K562 (cell line): ENCODE data around the gene CFAP58. TPM values are rescaled to one million over a fixed set of nuclear protein-coding genes. Genes with fewer than 3 reads are reported as not detected.
A peak's percentile ranks its signal among the peaks of the same experiment; 100 is the strongest.

Source experiments
- ATAC-seq: fragments of 200-7000 bp; cut with Tn5 transposase; 3 replicates; pipeline ENCODE4 v1.9.1; 2020; ENCODE audit warnings: moderate library complexity
- BruUV-seq: library from RNA; stranded (reverse); fragments of 400-500 nt; replicated peaks from 2 replicates; lab custom pipeline; 2021; lab: Mats Ljungman, UMichigan
- CTCF ChIA-PET: fragments of 300-600 bp; formaldehyde crosslinking; extraction: SDS; loops from one replicate; lab custom pipeline; 2021; ENCODE audit warnings: low intra/inter-chr PET ratio; lab: Yijun Ruan, JAX
- POLR2A ChIA-PET: fragments of 300-600, 350-650 bp; sonication (Branson Sonifier 250); formaldehyde crosslinking; extraction: SDS; loops from one replicate; lab custom pipeline; 2021; ENCODE audit warnings: antibody characterized with exemption, inconsistent platforms; lab: Yijun Ruan, JAX
- DNase-seq, 4 experiments: peaks; one replicate each; pipeline versions ENCODE4 v3.0.0 to v3.0.0-alpha.2; 2011 to 2018; ENCODE audit warnings: low spot score in 3 of 4, mixed read lengths in 3 of 4; ENCODE audit errors: extremely low read depth in 1 of 4
- FAIRE-seq: peaks from 2 replicates; lab custom pipeline; 2011; peaks lifted over from hg19 to GRCh38; lab: Jason Lieb, UNC
- H2AFZ ChIP-seq: 2 replicates; pipeline ENCODE4 v1.6.0; 2011; ENCODE audit warnings: low read depth, low read length, control low read depth, inconsistent platforms
- H3K27ac ChIP-seq: fragments of 200-600 bp; 3 replicates; pipeline ENCODE4 v1.8.0; 2011; ENCODE audit warnings: low read depth, mild to moderate bottlenecking, control low read depth, inconsistent platforms, low read length, moderate library complexity, mixed read lengths; ENCODE audit errors: extremely low read depth
- H3K27me3 ChIP-seq, 2 experiments: fragments of 300-600 bp in 1 of 2; 2 replicates in 1 of 2; 3 replicates in 1 of 2; pipeline versions ENCODE4 v1.6.0 to v1.8.0; 2011; ENCODE audit warnings: inconsistent platforms in 2 of 2, low read length in 2 of 2, mild to moderate bottlenecking in 1 of 2, mixed read lengths in 1 of 2, moderate library complexity in 1 of 2; ENCODE audit not compliant: control insufficient read depth in 2 of 2, insufficient read depth in 2 of 2
- H3K36me3 ChIP-seq: fragments of 300-600 bp; 3 replicates; pipeline ENCODE4 v1.8.0; 2011; ENCODE audit warnings: mild to moderate bottlenecking, low read length, inconsistent platforms; ENCODE audit not compliant: control insufficient read depth, insufficient read depth
- H3K4me1 ChIP-seq, 2 experiments: fragments of 200-600 bp in 1 of 2; replicated peaks in 1 of 2; 2 replicates in 1 of 2; 3 replicates in 1 of 2; pipeline versions ENCODE4 v1.5.1 to v1.8.0; 2011; ENCODE audit warnings: inconsistent platforms in 2 of 2, low read length in 2 of 2, mild to moderate bottlenecking in 1 of 2, mixed read lengths in 1 of 2, moderate library complexity in 1 of 2; ENCODE audit not compliant: control insufficient read depth in 2 of 2, insufficient read depth in 2 of 2
- H3K4me2 ChIP-seq: 2 replicates; pipeline ENCODE4 v1.6.1; 2011; ENCODE audit warnings: low read length, control low read depth, inconsistent platforms, mixed read lengths; ENCODE audit not compliant: insufficient read depth
- H3K4me3 ChIP-seq: fragments of 200-600 bp; sonication (generic), shearing (Covaris generic); 2 replicates; pipeline ENCODE4 v1.5.1; 2016; ENCODE audit warnings: control low read depth, inconsistent platforms
- H3K79me2 ChIP-seq: fragments of 200-600 bp; 3 replicates; pipeline ENCODE4 v1.8.0; 2011; ENCODE audit warnings: low read length, inconsistent platforms; ENCODE audit not compliant: control insufficient read depth, insufficient read depth
- H3K9ac ChIP-seq, 2 experiments: 2 replicates each; pipeline versions ENCODE4 v1.6.0 to v1.6.1; 2011; ENCODE audit warnings: low read depth in 2 of 2, low read length in 2 of 2, control low read depth in 1 of 2, inconsistent platforms in 1 of 2, mild to moderate bottlenecking in 1 of 2, mixed read lengths in 1 of 2; ENCODE audit not compliant: insufficient read depth in 1 of 2
- H3K9me1 ChIP-seq: one replicate; pipeline ENCODE4 v1.6.0; 2011; ENCODE audit warnings: inconsistent platforms, mild to moderate bottlenecking, low read length, moderate library complexity; ENCODE audit not compliant: control insufficient read depth, insufficient read depth
- H3K9me3 ChIP-seq: replicated peaks from 2 replicates; pipeline ENCODE4 v1.5.1; 2011; ENCODE audit warnings: low read depth, low read length, inconsistent platforms; ENCODE audit not compliant: control insufficient read depth, insufficient read depth
- H4K20me1 ChIP-seq: replicated peaks from 2 replicates; pipeline ENCODE4 v1.6.1; 2011; ENCODE audit warnings: low read length, inconsistent platforms, mixed read lengths; ENCODE audit not compliant: control insufficient read depth, insufficient read depth
- BDP1 ChIP-seq: IDR thresholded peaks from 3 replicates; pipeline ENCODE4 v1.6.1; 2011; ENCODE audit not compliant: insufficient read length, insufficient read depth
- MTA1 ChIP-seq: fragments of 450-650 bp; IDR thresholded peaks from 2 replicates; pipeline ENCODE4 v1.6.1; 2017; ENCODE audit warnings: borderline replicate concordance
- NRF1 ChIP-seq, 2 experiments: fragments of 450-650 bp; IDR thresholded peaks in 1 of 2; conservative IDR thresholded peaks in 1 of 2; 2 replicates each; pipeline ENCODE4 v1.6.1; 2014; ENCODE audit warnings: mild to moderate bottlenecking in 2 of 2
- ZNF184 ChIP-seq: sonication (generic); formaldehyde crosslinking; IDR thresholded peaks from 2 replicates; pipeline ENCODE4 v1.5.0; 2020; ENCODE audit warnings: missing genetic modification reagents
- ZNF232 ChIP-seq: sonication (generic); formaldehyde crosslinking; IDR thresholded peaks from 2 replicates; pipeline ENCODE4 v1.8.0; 2022; ENCODE audit warnings: mild to moderate bottlenecking, missing genetic modification reagents
- WGBS: fragments of 100-300 bp; shearing (Covaris generic); methylation state at CpG from one replicate; pipeline ENCODE4 v1.1.6; 2016; ENCODE audit warnings: low coverage, mixed read lengths; ENCODE audit not compliant: insufficient coverage; ENCODE audit errors: missing lambda C conversion rate; 5-methylcytosine and 5-hydroxymethylcytosine counted together
- in situ Hi-C: fragments of 300-500 bp; cut with MboI; formaldehyde crosslinking; loops from 4 replicates; pipeline ENCODE4 v1.15.0; 2018; ENCODE audit warnings: inconsistent platforms, mixed read lengths
- intact Hi-C: fragments of 100-400 bp; cut with micrococcal nuclease; formaldehyde crosslinking; loops from 2 replicates; pipeline ENCODE4 v1.14.2; 2022
- polyA plus RNA-seq, 8 experiments: library from polyadenylated mRNA; depleted of rRNA in 4 of 8; stranded (reverse) in 5 of 8; unstranded in 3 of 8; fragments of >200 nt; fragmentation: Nextera tagmentation in 2 of 8; fragmentation: Illumina TruSeq in 1 of 8; extraction: Ambion mirVana in 2 of 8; extraction: Trizol in 1 of 8; gene quantifications; 2 replicates each; pipeline versions ENCODE4 v1.2.1 to v1.2.3, GENCODE V29; 2011 to 2014; ENCODE audit warnings: inconsistent platforms in 1 of 8, missing spikeins in 1 of 8
- total RNA-seq, 7 experiments: library from RNA; depleted of rRNA in 6 of 7; stranded (reverse); fragments of >200 nt in 6 of 7; fragmentation: Illumina TruSeq in 2 of 7; extraction: Trizol in 2 of 7; gene quantifications; 2 replicates each; pipeline versions ENCODE4 v1.2.1 to v1.2.3, GENCODE V29; 2011 to 2021; ENCODE audit warnings: low replicate concordance in 1 of 7
- TF ChIP-seq, protein P1 (sequence below): sonication (generic); formaldehyde crosslinking; IDR thresholded peaks from 2 replicates; pipeline ENCODE4 v1.8.0; 2022; ENCODE audit warnings: missing genetic modification reagents, mild to moderate bottlenecking, borderline replicate concordance
- TF ChIP-seq, protein P2 (sequence below): IDR thresholded peaks from 3 replicates; pipeline ENCODE4 v1.6.1; 2011; ENCODE audit warnings: borderline replicate concordance, mild to moderate bottlenecking, moderate library complexity; ENCODE audit not compliant: insufficient read length; ENCODE audit errors: extremely low read depth
- TF ChIP-seq, protein P3 (sequence below): IDR thresholded peaks from 2 replicates; pipeline ENCODE4 v1.6.1; 2016; ENCODE audit warnings: missing genetic modification characterization, missing compliant biosample characterization

CFAP58 gene
- total and polyA plus RNA-seq, 9 of the 15 experiments (the other 6 are each of a cell fraction or from before 2014, with no cell fraction given): 0.08 to 2.0 (median 0.71) TPM

DNA sequence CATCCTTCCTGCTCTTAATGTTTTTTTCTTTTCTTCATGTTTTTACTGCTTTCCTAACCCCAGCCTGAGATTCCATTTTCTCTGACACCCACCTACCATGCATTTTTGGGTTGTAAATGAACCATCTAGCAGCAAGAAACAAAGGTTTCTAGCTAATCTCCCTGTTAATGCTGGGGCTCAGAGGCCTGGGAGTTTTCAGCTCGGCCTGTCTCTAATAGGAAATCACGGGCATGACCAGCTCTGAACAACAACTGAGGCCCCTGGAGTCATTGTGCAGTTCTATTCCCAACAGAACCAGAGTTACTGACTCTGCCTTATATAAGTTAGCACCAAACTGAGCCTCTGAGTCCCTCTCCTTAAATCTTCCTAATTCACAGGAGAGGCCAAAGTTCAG lies 134.8 kb downstream of the CFAP58 start (continued):
- TF ChIP-seq, protein P1, sequence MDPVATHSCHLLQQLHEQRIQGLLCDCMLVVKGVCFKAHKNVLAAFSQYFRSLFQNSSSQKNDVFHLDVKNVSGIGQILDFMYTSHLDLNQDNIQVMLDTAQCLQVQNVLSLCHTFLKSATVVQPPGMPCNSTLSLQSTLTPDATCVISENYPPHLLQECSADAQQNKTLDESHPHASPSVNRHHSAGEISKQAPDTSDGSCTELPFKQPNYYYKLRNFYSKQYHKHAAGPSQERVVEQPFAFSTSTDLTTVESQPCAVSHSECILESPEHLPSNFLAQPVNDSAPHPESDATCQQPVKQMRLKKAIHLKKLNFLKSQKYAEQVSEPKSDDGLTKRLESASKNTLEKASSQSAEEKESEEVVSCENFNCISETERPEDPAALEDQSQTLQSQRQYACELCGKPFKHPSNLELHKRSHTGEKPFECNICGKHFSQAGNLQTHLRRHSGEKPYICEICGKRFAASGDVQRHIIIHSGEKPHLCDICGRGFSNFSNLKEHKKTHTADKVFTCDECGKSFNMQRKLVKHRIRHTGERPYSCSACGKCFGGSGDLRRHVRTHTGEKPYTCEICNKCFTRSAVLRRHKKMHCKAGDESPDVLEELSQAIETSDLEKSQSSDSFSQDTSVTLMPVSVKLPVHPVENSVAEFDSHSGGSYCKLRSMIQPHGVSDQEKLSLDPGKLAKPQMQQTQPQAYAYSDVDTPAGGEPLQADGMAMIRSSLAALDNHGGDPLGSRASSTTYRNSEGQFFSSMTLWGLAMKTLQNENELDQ (CRISPR knock-in tag): no peak

DNA sequence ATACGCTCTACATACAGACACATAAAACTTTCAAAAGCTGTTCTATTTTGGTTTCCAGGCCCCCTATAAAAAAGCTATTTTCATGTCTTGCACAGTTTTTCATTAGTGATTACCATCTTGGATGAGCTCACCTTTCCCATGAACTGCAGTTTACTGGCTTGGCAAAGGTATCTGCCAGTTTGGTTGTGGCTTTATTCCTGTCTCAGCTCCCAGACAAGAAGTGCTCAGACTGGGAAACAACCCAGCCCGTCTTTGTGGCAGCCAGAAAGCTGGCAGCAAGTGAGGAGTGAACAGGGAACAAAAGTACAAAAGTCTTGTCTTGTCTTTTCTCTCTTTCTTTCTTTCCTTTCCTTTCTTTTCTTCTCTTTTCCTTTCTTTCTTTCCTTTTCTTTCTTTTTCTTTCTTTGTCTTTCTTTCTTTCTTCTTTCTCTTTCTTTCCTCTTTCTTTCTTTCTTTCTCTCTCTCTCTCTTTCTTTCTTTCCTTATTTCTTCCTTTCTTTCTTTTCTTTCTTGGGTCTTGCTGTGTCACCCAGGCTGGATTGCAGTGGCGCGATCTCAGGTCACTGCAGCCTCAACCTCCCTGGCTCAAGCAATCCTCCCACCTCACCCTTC lies 138.8 kb downstream of the CFAP58 start:
- Histone ChIP-seq H3K27ac (no peak overlapping the region), H3K4me3 (no peak overlapping the region), H3K9me1 (no peaks in the 10 kb centered on the region), H3K9ac (no peak overlapping the region), H3K27me3 (no peaks in the 10 kb centered on the region), H4K20me1 (no peaks in the 10 kb centered on the region), H3K4me1 (no peaks in the 10 kb centered on the region), H3K36me3 (no peaks in the 10 kb centered on the region), H3K9me3 (no peaks in the 10 kb centered on the region), H3K79me2 (no peaks in the 10 kb centered on the region), H3K4me2 (no peak overlapping the region), H2AFZ (no peak overlapping the region)
- ChIA-PET POLR2A (no interaction called here), CTCF (no interaction called here)
- intact Hi-C loops (no loop called here), in situ Hi-C loops (no loop called here)
- FAIRE-seq (no peak), ATAC-seq (no peak), DNase-seq (no peak)
- no peak for TF ChIP-seq NRF1 (conservative IDR thresholded peaks at IDR 0.05 in 1 of 2, IDR thresholded peaks at IDR 0.05 in 1 of 2)
- no peak for TF ChIP-seq MTA1
- TF ChIP-seq ZNF232: no peak
- TF ChIP-seq, protein P2, sequence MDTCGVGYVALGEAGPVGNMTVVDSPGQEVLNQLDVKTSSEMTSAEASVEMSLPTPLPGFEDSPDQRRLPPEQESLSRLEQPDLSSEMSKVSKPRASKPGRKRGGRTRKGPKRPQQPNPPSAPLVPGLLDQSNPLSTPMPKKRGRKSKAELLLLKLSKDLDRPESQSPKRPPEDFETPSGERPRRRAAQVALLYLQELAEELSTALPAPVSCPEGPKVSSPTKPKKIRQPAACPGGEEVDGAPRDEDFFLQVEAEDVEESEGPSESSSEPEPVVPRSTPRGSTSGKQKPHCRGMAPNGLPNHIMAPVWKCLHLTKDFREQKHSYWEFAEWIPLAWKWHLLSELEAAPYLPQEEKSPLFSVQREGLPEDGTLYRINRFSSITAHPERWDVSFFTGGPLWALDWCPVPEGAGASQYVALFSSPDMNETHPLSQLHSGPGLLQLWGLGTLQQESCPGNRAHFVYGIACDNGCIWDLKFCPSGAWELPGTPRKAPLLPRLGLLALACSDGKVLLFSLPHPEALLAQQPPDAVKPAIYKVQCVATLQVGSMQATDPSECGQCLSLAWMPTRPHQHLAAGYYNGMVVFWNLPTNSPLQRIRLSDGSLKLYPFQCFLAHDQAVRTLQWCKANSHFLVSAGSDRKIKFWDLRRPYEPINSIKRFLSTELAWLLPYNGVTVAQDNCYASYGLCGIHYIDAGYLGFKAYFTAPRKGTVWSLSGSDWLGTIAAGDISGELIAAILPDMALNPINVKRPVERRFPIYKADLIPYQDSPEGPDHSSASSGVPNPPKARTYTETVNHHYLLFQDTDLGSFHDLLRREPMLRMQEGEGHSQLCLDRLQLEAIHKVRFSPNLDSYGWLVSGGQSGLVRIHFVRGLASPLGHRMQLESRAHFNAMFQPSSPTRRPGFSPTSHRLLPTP: no peak
- TF ChIP-seq BDP1: no peak
- TF ChIP-seq ZNF184: no peak
- TF ChIP-seq, protein P3, sequence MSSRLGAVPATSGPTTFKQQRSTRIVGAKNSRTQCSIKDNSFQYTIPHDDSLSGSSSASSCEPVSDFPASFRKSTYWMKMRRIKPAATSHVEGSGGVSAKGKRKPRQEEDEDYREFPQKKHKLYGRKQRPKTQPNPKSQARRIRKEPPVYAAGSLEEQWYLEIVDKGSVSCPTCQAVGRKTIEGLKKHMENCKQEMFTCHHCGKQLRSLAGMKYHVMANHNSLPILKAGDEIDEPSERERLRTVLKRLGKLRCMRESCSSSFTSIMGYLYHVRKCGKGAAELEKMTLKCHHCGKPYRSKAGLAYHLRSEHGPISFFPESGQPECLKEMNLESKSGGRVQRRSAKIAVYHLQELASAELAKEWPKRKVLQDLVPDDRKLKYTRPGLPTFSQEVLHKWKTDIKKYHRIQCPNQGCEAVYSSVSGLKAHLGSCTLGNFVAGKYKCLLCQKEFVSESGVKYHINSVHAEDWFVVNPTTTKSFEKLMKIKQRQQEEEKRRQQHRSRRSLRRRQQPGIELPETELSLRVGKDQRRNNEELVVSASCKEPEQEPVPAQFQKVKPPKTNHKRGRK (tag): peak; percentile 72
- 0% methylated on average over 2 of the region's 4 CpGs for WGBS
- no TSS peak for BruUV-seq
